Vagina (tissue), 2 donors: ENCODE data around the gene MAF. TPM values are rescaled to one million over a fixed set of nuclear protein-coding genes. Genes with fewer than 3 reads are reported as not detected.
A peak's percentile ranks its signal among the peaks of the same experiment; 100 is the strongest.

Source experiments
- DNase-seq, 2 donors: peaks; one replicate each; pipeline ENCODE4 v3.0.0-alpha.2; 2017; ENCODE audit errors: extremely low spot score in 2 of 2
- H3K27ac ChIP-seq: fragments of 200-600 bp; sonication (generic); one replicate; pipeline ENCODE4 v1.5.1; 2019
- H3K27me3 ChIP-seq: fragments of 200-600 bp; sonication (generic); one replicate; pipeline ENCODE4 v1.5.1; 2019
- H3K36me3 ChIP-seq, 2 donors: fragments of 200-600 bp; sonication (generic); one replicate each; pipeline ENCODE4 v1.5.1; 2017 to 2019
- H3K4me1 ChIP-seq: fragments of 200-600 bp; sonication (generic); one replicate; pipeline ENCODE4 v1.5.1; 2019
- H3K4me3 ChIP-seq, 2 donors: fragments of 200-600 bp; sonication (generic); 1 replicate in 1 of 2; 2 replicates in 1 of 2; pipeline ENCODE4 v1.5.1; 2016 to 2019
- H3K9me3 ChIP-seq: fragments of 200-600 bp; sonication (generic); one replicate; pipeline ENCODE4 v1.5.1; 2019
- CTCF ChIP-seq, 3 experiments: fragments of 450-650 bp in 2 of 3; fragments of 200-600 bp in 1 of 3; sonication (generic) in 1 of 3; IDR thresholded peaks; one replicate each; pipeline ENCODE4 v1.5.1; 2017 to 2019; ENCODE audit warnings: antibody characterized with exemption in 3 of 3, mild to moderate bottlenecking in 2 of 3, moderate library complexity in 2 of 3
- POLR2A ChIP-seq, 2 donors: fragments of 450-650 bp; IDR thresholded peaks; one replicate each; pipeline ENCODE4 v1.6.1; 2017; ENCODE audit warnings: antibody characterized with exemption in 2 of 2, mild to moderate bottlenecking in 2 of 2, moderate library complexity in 2 of 2
- POLR2AphosphoS5 ChIP-seq, 2 donors: sonication (generic); formaldehyde crosslinking; IDR thresholded peaks; one replicate each; pipeline ENCODE4 v1.9.0; 2017; ENCODE audit warnings: antibody characterized with exemption in 2 of 2, mild to moderate bottlenecking in 2 of 2, low read depth in 1 of 2; ENCODE audit not compliant: insufficient read depth in 1 of 2
- intact Hi-C: fragments of 100-400 bp; cut with DNase I; formaldehyde crosslinking; loops from one replicate; pipeline ENCODE4 v1.15.1; 2023
- total RNA-seq: library from RNA; depleted of rRNA; stranded (reverse); fragments of >200 nt; gene quantifications from one replicate; pipeline ENCODE4 v1.2.3, GENCODE V29; 2016

Gene MAF
- total RNA-seq, 1 donor from 2014 or later, result 52.5 TPM

GRCh38 chr16:79595931-79596450, 4.5 kb downstream of the MAF start:
- Histone ChIP-seq H3K27me3 (no peaks in the 10 kb centered on the region), H3K4me1 (peaks cover 35% of the 10 kb centered on the region), H3K27ac (peak overlapping the region; percentile 95), H3K36me3 (no peaks in the 10 kb centered on the region), H3K4me3 (peak overlapping the region; percentile 83 to 91), H3K9me3 (no peaks in the 10 kb centered on the region)
- TF ChIP-seq POLR2AphosphoS5 (IDR thresholded peaks at IDR 0.05; ENCODE audit: insufficient read depth in 1 of 2, low read depth in 1 of 2), result no peak
- no peak for TF ChIP-seq POLR2A (IDR thresholded peaks at IDR 0.05)
- TF ChIP-seq CTCF (IDR thresholded peaks at IDR 0.05), result no peak
- DNase-seq, result no peak
- intact Hi-C loops, result loop anchor here (10.0 kb wide), 1 partner anchor 911 kb away; no protein-coding TSS in a partner anchor

GRCh38 chr16:79595231-79595641, 5.3 kb downstream of the MAF start:
- H3K27me3 ChIP-seq, result no peaks in the 10 kb centered on the region
- intact Hi-C loops, result loop anchor here (10.0 kb wide), 1 partner anchor 910 kb away; no protein-coding TSS in a partner anchor
- peak overlapping the region; percentile 95 for H3K27ac ChIP-seq
- DNase-seq, result no peak
- H3K9me3 ChIP-seq, result no peaks in the 10 kb centered on the region
- TF ChIP-seq POLR2AphosphoS5 (IDR thresholded peaks at IDR 0.05; ENCODE audit: insufficient read depth in 1 of 2, low read depth in 1 of 2), result no peak
- no peak for TF ChIP-seq POLR2A (IDR thresholded peaks at IDR 0.05)
- no peak for TF ChIP-seq CTCF (IDR thresholded peaks at IDR 0.05)
- H3K4me3 ChIP-seq, result peak overlapping the region; percentile 83 to 91
- no peaks in the 10 kb centered on the region for H3K36me3 ChIP-seq
- H3K4me1 ChIP-seq, result peaks cover 41% of the 10 kb centered on the region

- H3K27ac ChIP-seq, result peak overlapping the region; percentile 95
- intact Hi-C loops, result loop anchor here (10.0 kb wide), 1 partner anchor 909 kb away; no protein-coding TSS in a partner anchor
- peaks cover 55% of the 10 kb centered on the region for H3K4me1 ChIP-seq
- TF ChIP-seq POLR2A (IDR thresholded peaks at IDR 0.05) (no peak), POLR2AphosphoS5 (IDR thresholded peaks at IDR 0.05; ENCODE audit: insufficient read depth in 1 of 2, low read depth in 1 of 2) (no peak), CTCF (IDR thresholded peaks at IDR 0.05) (no peak)
- no peak for DNase-seq
- peak overlapping the region in 1 of 2 donors; percentile 91 for H3K4me3 ChIP-seq
- no peaks in the 10 kb centered on the region for H3K9me3 ChIP-seq
- H3K27me3 ChIP-seq, result no peaks in the 10 kb centered on the region
- H3K36me3 ChIP-seq, result no peaks in the 10 kb centered on the region
Measured at GRCh38 chr16:79593754-79594153, 6.8 kb downstream of the MAF start.

- no peaks in the 10 kb centered on the region for H3K36me3 ChIP-seq
- intact Hi-C loops, result loop anchor here (10.0 kb wide), 1 partner anchor 908 kb away; no protein-coding TSS in a partner anchor
- TF ChIP-seq POLR2AphosphoS5 (IDR thresholded peaks at IDR 0.05; ENCODE audit: insufficient read depth in 1 of 2, low read depth in 1 of 2), result no peak
- TF ChIP-seq CTCF (IDR thresholded peaks at IDR 0.05), result no peak
- no peak for TF ChIP-seq POLR2A (IDR thresholded peaks at IDR 0.05)
- H3K27ac ChIP-seq, result peak overlapping the region; percentile 95
- H3K9me3 ChIP-seq, result no peaks in the 10 kb centered on the region
- H3K4me3 ChIP-seq, result peak overlapping the region in 1 of 2 donors; percentile 91
- H3K4me1 ChIP-seq, result peaks cover 55% of the 10 kb centered on the region
- no peaks in the 10 kb centered on the region for H3K27me3 ChIP-seq
- DNase-seq, result no peak
Measured at GRCh38 chr16:79593074-79593531, 7.4 kb downstream of the MAF start.

GRCh38 chr16:79592186-79592585, 8.4 kb downstream of the MAF start:
- TF ChIP-seq POLR2AphosphoS5 (IDR thresholded peaks at IDR 0.05; ENCODE audit: insufficient read depth in 1 of 2, low read depth in 1 of 2) (no peak), POLR2A (IDR thresholded peaks at IDR 0.05) (no peak), CTCF (IDR thresholded peaks at IDR 0.05) (no peak)
- no peaks in the 10 kb centered on the region for H3K9me3 ChIP-seq
- intact Hi-C loops, result loop anchor here (10.0 kb wide), 1 partner anchor 907 kb away; no protein-coding TSS in a partner anchor
- no peaks in the 10 kb centered on the region for H3K36me3 ChIP-seq
- DNase-seq, result no peak
- H3K27me3 ChIP-seq, result no peaks in the 10 kb centered on the region
- H3K4me1 ChIP-seq, result peaks cover 55% of the 10 kb centered on the region
- H3K27ac ChIP-seq, result peak overlapping the region; percentile 95
- H3K4me3 ChIP-seq, result no peak overlapping the region
